Measurements from ENCODE around the gene ABCC11.

The ABCC11 gene

DNA sequence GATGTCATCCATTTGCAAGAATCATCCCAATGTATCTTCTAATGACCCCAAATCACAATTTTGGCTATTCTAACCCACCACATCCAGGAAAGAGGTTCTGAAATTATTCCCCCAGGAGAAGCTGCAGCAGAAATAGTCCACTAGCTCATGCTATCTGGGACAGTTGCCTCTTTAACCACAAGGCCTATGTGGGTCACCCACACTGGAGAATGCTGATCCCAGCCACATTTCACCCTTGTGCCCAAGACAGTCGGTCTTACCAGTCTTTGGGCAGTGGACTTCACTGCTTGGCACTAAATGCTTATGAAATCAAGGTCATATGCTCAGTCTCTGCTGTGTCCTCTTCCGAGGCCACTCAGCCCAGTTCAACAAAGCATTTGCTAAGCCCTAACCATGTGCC is 118.6 kb downstream of the ABCC11 start:
- peak overlapping the region; percentile 26 for H2AK5ac ChIP-seq (ENCODE audit: low read length, severe bottlenecking)
- no peak overlapping the region for H3K27ac ChIP-seq (ENCODE audit: low read length, poor library complexity, severe bottlenecking)
- H3K18ac ChIP-seq (ENCODE audit: low read depth in 1 of 2, low read length in 2 of 2), result peak overlapping the region; percentile 8 to 16
- no peak overlapping the region for H4K8ac ChIP-seq (ENCODE audit: low read length)
- no peaks in the 10 kb centered on the region for H3K36me3 ChIP-seq (ENCODE audit: control insufficient read depth in 1 of 2, insufficient read depth in 2 of 2, low read depth in 1 of 2, low read length in 2 of 2)
- H3K23ac ChIP-seq (ENCODE audit: low read length in 2 of 2), result no peak overlapping the region
- peaks cover 26% of the 10 kb centered on the region for H3K4me1 ChIP-seq (ENCODE audit: control insufficient read depth, insufficient read depth, low read depth, low read length)
- H2BK12ac ChIP-seq (ENCODE audit: low read length in 2 of 2), result peak overlapping the region in 1 of 2 experiments; percentile 23
- H3K9ac ChIP-seq (ENCODE audit: low read length), result no peak overlapping the region
- no peak overlapping the region for H2BK120ac ChIP-seq (ENCODE audit: low read depth, low read length)
- H3K79me1 ChIP-seq (replicated peaks; ENCODE audit: low read length, poor library complexity, severe bottlenecking), result no peaks in the 10 kb centered on the region
- H4K91ac ChIP-seq (ENCODE audit: low read length), result no peak overlapping the region
- no peak overlapping the region for H3K4ac ChIP-seq (ENCODE audit: low read depth in 1 of 2, low read length in 2 of 2)
- 85% methylated on average over 2 of the region's 2 CpGs for WGBS
- H3K14ac ChIP-seq (ENCODE audit: low read length in 2 of 2), result no peak overlapping the region
- no peak for DNase-seq
- H3K9me3 ChIP-seq (ENCODE audit: control insufficient read depth, low read length), result no peaks in the 10 kb centered on the region
- H2BK15ac ChIP-seq (ENCODE audit: low read depth, poor library complexity, severe bottlenecking), result no peak overlapping the region
- H3K27me3 ChIP-seq (ENCODE audit: control insufficient read depth in 1 of 2, insufficient read depth in 1 of 2, low read length in 2 of 2), result no peaks in the 10 kb centered on the region
- H2AFZ ChIP-seq (ENCODE audit: low read depth, low read length), result no peak overlapping the region
- no peak overlapping the region for H2BK5ac ChIP-seq (ENCODE audit: low read depth, low read length, poor library complexity, severe bottlenecking)
- H3K4me3 ChIP-seq (ENCODE audit: insufficient read depth in 1 of 2, low read depth in 1 of 2, low read length in 2 of 2), result no peak overlapping the region
- no peak overlapping the region for H3K4me2 ChIP-seq (ENCODE audit: low read length, poor library complexity, severe bottlenecking)

DNA sequence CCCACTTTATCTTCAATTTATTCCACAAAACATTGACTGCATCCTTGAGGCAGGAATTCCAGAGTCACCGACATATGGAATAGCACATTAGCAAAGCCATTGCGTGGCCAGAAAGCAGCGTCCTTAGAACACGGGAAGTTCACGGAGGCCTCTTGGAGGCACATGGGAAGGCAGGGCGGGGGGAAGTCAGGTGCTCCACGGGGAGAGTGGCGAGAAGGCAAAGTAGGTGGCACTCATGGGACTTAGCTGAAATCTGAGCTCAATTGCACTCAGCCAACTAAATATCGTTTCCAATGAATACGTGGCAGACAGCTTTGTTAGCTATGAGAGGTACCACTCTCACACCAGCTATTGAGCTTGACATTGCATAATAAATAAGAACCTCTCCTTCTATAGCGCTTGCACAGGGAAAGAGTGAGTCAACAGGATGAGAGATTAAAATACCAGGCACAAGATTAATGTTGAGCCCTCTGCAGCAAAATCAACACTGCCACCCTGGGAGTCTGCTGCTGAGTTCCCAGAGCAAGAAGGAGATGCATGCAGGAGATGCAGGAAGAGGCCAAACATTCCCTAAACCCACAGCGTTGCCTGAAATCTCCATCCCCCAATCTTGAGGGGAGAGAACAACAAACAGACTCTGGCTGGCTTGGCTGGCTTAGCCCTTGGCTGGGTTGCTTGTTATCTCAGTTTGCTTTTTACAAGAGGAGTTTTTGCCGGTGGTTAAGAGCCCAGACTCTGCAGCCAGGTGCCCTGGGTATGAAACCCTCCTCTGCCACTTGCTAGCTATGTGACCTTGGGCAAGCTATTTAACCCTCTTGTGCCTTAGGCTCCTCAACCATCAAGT is 120.3 kb downstream of the ABCC11 start:
- WGBS, result 52% methylated on average over 12 of the region's 13 CpGs
- Histone ChIP-seq H4K91ac (ENCODE audit: low read length) (peak overlapping the region; percentile 77), H3K36me3 (ENCODE audit: control insufficient read depth in 1 of 2, insufficient read depth in 2 of 2, low read depth in 1 of 2, low read length in 2 of 2) (no peaks in the 10 kb centered on the region)

DNA sequence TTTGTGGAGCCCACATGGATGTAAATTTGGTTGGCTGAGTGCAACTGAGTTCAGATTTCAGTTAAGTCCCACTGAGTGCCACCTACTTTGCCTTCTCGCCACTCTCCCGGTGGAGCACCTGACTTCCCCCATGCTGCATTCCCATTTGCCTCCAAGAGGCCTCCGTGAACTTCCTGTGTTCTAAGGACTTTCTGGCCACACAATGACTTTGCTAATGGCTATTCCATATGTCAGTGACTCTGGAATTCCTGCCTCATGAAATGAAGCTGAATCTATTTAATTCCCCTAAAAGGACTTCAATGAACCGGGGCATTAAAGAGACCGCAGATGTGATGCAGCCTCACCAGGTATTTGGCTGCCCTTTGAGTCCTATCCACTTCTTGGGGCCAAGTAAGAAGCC is 121.5 kb downstream of the ABCC11 start:
- H2AFZ ChIP-seq (ENCODE audit: low read depth, low read length), result no peak overlapping the region
- H3K27me3 ChIP-seq (ENCODE audit: control insufficient read depth in 1 of 2, insufficient read depth in 1 of 2, low read length in 2 of 2), result no peaks in the 10 kb centered on the region
- no peak overlapping the region for H2AK5ac ChIP-seq (ENCODE audit: low read length, severe bottlenecking)
- no peak overlapping the region for H3K4me3 ChIP-seq (ENCODE audit: insufficient read depth in 1 of 2, low read depth in 1 of 2, low read length in 2 of 2)
- no peak overlapping the region for H3K9ac ChIP-seq (ENCODE audit: low read length)
- H3K9me3 ChIP-seq (ENCODE audit: control insufficient read depth, low read length), result no peaks in the 10 kb centered on the region
- no peak overlapping the region for H2BK120ac ChIP-seq (ENCODE audit: low read depth, low read length)
- peak overlapping the region; percentile 59 to 63 for H3K18ac ChIP-seq (ENCODE audit: low read depth in 1 of 2, low read length in 2 of 2)
- no peak overlapping the region for H3K14ac ChIP-seq (ENCODE audit: low read length in 2 of 2)
- WGBS, result 82% methylated on average over 5 of the region's 5 CpGs
- no peak overlapping the region for H4K8ac ChIP-seq (ENCODE audit: low read length)
- H4K91ac ChIP-seq (ENCODE audit: low read length), result no peak overlapping the region
- no peak overlapping the region for H3K4me2 ChIP-seq (ENCODE audit: low read length, poor library complexity, severe bottlenecking)
- no peaks in the 10 kb centered on the region for H3K79me1 ChIP-seq (replicated peaks; ENCODE audit: low read length, poor library complexity, severe bottlenecking)
- H2BK15ac ChIP-seq (ENCODE audit: low read depth, poor library complexity, severe bottlenecking), result peak overlapping the region; percentile 64
- peak overlapping the region; percentile 91 to 93 for H2BK12ac ChIP-seq (ENCODE audit: low read length in 2 of 2)
- H3K27ac ChIP-seq (ENCODE audit: low read length, poor library complexity, severe bottlenecking), result no peak overlapping the region
- peak overlapping the region in 1 of 2 experiments; percentile 32 for H3K4ac ChIP-seq (ENCODE audit: low read depth in 1 of 2, low read length in 2 of 2)
- no peak overlapping the region for H2BK5ac ChIP-seq (ENCODE audit: low read depth, low read length, poor library complexity, severe bottlenecking)
- H3K4me1 ChIP-seq (ENCODE audit: control insufficient read depth, insufficient read depth, low read depth, low read length), result peaks cover 21% of the 10 kb centered on the region
- peak; percentile 12 for DNase-seq
- no peak overlapping the region for H3K23ac ChIP-seq (ENCODE audit: low read length in 2 of 2)
- H3K36me3 ChIP-seq (ENCODE audit: control insufficient read depth in 1 of 2, insufficient read depth in 2 of 2, low read depth in 1 of 2, low read length in 2 of 2), result no peaks in the 10 kb centered on the region

More for the DNA sequence above, 120.3 kb downstream of the ABCC11 start:
- Histone ChIP-seq H2AK5ac (ENCODE audit: low read length, severe bottlenecking) (peak overlapping the region; percentile 12), H3K18ac (ENCODE audit: low read depth in 1 of 2, low read length in 2 of 2) (peak overlapping the region; percentile 74 to 96), H2BK15ac (ENCODE audit: low read depth, poor library complexity, severe bottlenecking) (peak overlapping the region; percentile 1), H3K4me1 (ENCODE audit: control insufficient read depth, insufficient read depth, low read depth, low read length) (peaks cover 27% of the 10 kb centered on the region), H2BK12ac (ENCODE audit: low read length in 2 of 2) (peak overlapping the region; percentile 93 to 98), H3K14ac (ENCODE audit: low read length in 2 of 2) (peak overlapping the region in 1 of 2 experiments; percentile 48), H3K9ac (ENCODE audit: low read length) (peak overlapping the region; percentile 45), H2BK120ac (ENCODE audit: low read depth, low read length) (peak overlapping the region; percentile 29), H3K79me1 (replicated peaks; ENCODE audit: low read length, poor library complexity, severe bottlenecking) (no peaks in the 10 kb centered on the region), H3K27ac (ENCODE audit: low read length, poor library complexity, severe bottlenecking) (peak overlapping the region; percentile 84), H2AFZ (ENCODE audit: low read depth, low read length) (no peak overlapping the region), H3K4ac (ENCODE audit: low read depth in 1 of 2, low read length in 2 of 2) (peak overlapping the region; percentile 70 to 76), H3K23ac (ENCODE audit: low read length in 2 of 2) (no peak overlapping the region), H3K9me3 (ENCODE audit: control insufficient read depth, low read length) (no peaks in the 10 kb centered on the region), H3K4me2 (ENCODE audit: low read length, poor library complexity, severe bottlenecking) (no peak overlapping the region), H4K8ac (ENCODE audit: low read length) (no peak overlapping the region), H2BK5ac (ENCODE audit: low read depth, low read length, poor library complexity, severe bottlenecking) (no peak overlapping the region), H3K4me3 (ENCODE audit: insufficient read depth in 1 of 2, low read depth in 1 of 2, low read length in 2 of 2) (no peak overlapping the region), H3K27me3 (ENCODE audit: control insufficient read depth in 1 of 2, insufficient read depth in 1 of 2, low read length in 2 of 2) (no peaks in the 10 kb centered on the region)
- DNase-seq, result peak; percentile 97

DNA sequence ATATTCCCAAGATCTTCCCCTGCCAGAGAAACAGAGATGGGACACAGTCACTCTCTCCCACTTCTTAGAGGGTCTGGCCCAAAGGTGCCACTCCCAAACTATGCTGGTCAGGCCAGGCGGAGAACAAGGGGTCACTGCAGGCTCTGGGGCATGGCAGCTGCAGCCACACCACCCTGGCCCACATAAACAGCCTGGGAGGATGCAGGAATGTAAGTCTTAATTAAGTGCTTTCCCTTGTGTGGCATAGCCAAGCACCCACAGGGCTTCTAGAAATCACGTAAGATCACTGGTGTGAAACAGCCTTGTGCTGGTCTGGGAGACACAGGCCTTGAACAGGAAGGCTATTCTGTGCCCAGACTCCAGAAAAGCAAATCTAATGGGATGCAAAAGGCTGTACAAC is 123.1 kb downstream of the ABCC11 start:
- H4K91ac ChIP-seq (ENCODE audit: low read length), result peak overlapping the region; percentile 74
- H2BK5ac ChIP-seq (ENCODE audit: low read depth, low read length, poor library complexity, severe bottlenecking), result no peak overlapping the region
- peak overlapping the region in 1 of 2 experiments; percentile 87 for H3K18ac ChIP-seq (ENCODE audit: low read depth in 1 of 2, low read length in 2 of 2)
- no peaks in the 10 kb centered on the region for H3K27me3 ChIP-seq (ENCODE audit: control insufficient read depth in 1 of 2, insufficient read depth in 1 of 2, low read length in 2 of 2)
- no peak overlapping the region for H3K4me2 ChIP-seq (ENCODE audit: low read length, poor library complexity, severe bottlenecking)
- 98% methylated on average over 2 of the region's 2 CpGs for WGBS
- H3K14ac ChIP-seq (ENCODE audit: low read length in 2 of 2), result peak overlapping the region in 1 of 2 experiments; percentile 37
- no peak for DNase-seq
- H2BK120ac ChIP-seq (ENCODE audit: low read depth, low read length), result no peak overlapping the region
- peak overlapping the region; percentile 15 to 92 for H2BK12ac ChIP-seq (ENCODE audit: low read length in 2 of 2)
- no peak overlapping the region for H4K8ac ChIP-seq (ENCODE audit: low read length)
- no peak overlapping the region for H2AFZ ChIP-seq (ENCODE audit: low read depth, low read length)
- peaks cover 21% of the 10 kb centered on the region for H3K4me1 ChIP-seq (ENCODE audit: control insufficient read depth, insufficient read depth, low read depth, low read length)
- peak overlapping the region; percentile 33 for H2AK5ac ChIP-seq (ENCODE audit: low read length, severe bottlenecking)
- no peaks in the 10 kb centered on the region for H3K9me3 ChIP-seq (ENCODE audit: control insufficient read depth, low read length)
- H3K9ac ChIP-seq (ENCODE audit: low read length), result no peak overlapping the region
- no peaks in the 10 kb centered on the region for H3K36me3 ChIP-seq (ENCODE audit: control insufficient read depth in 1 of 2, insufficient read depth in 2 of 2, low read depth in 1 of 2, low read length in 2 of 2)
- H3K79me1 ChIP-seq (replicated peaks; ENCODE audit: low read length, poor library complexity, severe bottlenecking), result no peaks in the 10 kb centered on the region
- no peak overlapping the region for H3K23ac ChIP-seq (ENCODE audit: low read length in 2 of 2)
- H3K27ac ChIP-seq (ENCODE audit: low read length, poor library complexity, severe bottlenecking), result no peak overlapping the region
- no peak overlapping the region for H3K4me3 ChIP-seq (ENCODE audit: insufficient read depth in 1 of 2, low read depth in 1 of 2, low read length in 2 of 2)
- H3K4ac ChIP-seq (ENCODE audit: low read depth in 1 of 2, low read length in 2 of 2), result no peak overlapping the region
- no peak overlapping the region for H2BK15ac ChIP-seq (ENCODE audit: low read depth, poor library complexity, severe bottlenecking)
